Erythroblast (primary cell): ENCODE data around the gene E2F4.

Experiments
- GATA1 ChIP-seq: IDR thresholded peaks from 2 replicates; pipeline ENCODE4 v1.6.1; 2011; ENCODE audit warnings: low read depth, mild to moderate bottlenecking, control low read depth, low read length, moderate library complexity
- POLR2A ChIP-seq: IDR thresholded peaks from 2 replicates; pipeline ENCODE4 v1.6.1; 2011; ENCODE audit warnings: mild to moderate bottlenecking, low read length

DNA sequence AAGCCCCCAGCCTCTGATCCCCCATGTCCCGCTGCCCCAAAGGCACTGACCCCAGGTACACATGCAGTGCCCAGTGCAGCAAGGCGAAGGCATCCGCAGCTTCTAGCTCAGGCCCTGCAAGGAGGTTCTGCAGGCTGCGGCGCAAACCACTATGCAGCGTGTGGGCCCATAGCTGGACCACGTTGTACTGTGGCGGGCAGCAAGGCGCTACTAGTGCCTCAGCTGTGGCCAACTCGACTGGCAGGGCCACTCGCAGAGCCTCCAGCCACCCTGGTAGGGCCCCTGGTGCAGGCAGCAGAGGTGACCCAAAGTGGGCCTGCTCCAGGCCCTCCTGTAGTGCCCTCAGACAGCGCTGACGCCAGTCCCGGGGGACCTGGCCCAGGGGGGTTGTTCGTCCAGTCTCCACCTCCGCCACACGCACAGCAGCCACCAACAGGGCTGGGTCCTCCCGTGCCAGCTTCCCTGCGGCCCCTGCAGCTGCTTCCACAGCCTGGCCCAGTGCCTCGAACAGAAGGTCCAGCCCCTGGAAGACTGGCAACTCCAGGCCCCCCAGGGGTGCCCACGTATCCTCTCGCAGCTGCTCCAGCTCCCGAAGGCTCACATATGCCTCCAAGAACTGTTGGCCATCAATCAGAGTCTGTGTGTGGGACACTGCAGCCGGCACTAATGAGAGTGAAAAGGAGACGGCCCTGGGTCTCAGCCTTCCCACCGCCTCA, 4.6 kb upstream of the E2F4 start:
- TF ChIP-seq POLR2A (no peak), GATA1 (no peak)
